ENCODE measurements around the gene DMRT1.

DNA sequence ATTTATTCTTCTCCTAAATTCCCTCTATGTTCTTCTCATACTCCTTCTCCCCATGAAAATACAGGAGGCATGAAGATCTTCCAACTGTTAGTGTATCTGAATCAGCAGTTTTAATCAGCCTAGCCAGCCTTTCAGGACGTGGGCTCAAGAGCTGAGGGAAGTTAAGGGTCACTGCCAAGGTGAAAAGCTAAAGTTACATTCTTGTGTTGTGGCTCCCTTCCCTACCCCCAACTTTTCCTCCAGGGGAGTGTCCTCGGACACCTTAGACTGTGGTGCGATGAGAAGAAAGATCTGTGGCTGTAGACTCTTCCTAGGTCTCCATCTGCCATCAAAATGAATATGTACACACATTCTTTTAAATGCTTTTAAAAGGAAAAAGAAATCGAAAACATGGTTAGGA lies 139.1 kb downstream of the DMRT1 start:
- TF ChIP-seq CTCF (conservative IDR thresholded peaks at IDR 0.05 in 1 of 2, IDR thresholded peaks at IDR 0.05 in 1 of 2; ENCODE audit: extremely low read depth in 1 of 2, insufficient read depth in 1 of 2, low read depth in 1 of 2, low read length in 2 of 2) (no peak), EZH2 (IDR thresholded peaks at IDR 0.05; ENCODE audit: borderline replicate concordance, low read length) (no peak)
